Fibroblast of the aortic adventitia (primary cell): ENCODE data around the gene KLHL33. TPM values are rescaled to one million over a fixed set of nuclear protein-coding genes. Genes with fewer than 3 reads are reported as not detected.

Source experiments
- DNase-seq: peaks from one replicate; pipeline ENCODE4 v3.0.0-alpha.2; 2010; ENCODE audit warnings: low read depth
- H3K4me3 ChIP-seq: 2 replicates; pipeline ENCODE4 v1.5.1; 2011; ENCODE audit warnings: low read depth, mild to moderate bottlenecking, control low read depth, low read length, moderate library complexity
- CTCF ChIP-seq: IDR thresholded peaks from 2 replicates; pipeline ENCODE4 v1.5.1; 2011; ENCODE audit warnings: mild to moderate bottlenecking, low read length, control low read depth, inconsistent platforms; ENCODE audit not compliant: insufficient read depth
- total RNA-seq: library from RNA; depleted of rRNA; stranded (reverse); fragments of >200 nt; gene quantifications from 2 replicates; pipeline ENCODE4 v1.2.3, GENCODE V29; 2012; ENCODE audit warnings: low replicate concordance

The KLHL33 gene
- total RNA-seq, 1 donor, result 0.18 TPM

DNA sequence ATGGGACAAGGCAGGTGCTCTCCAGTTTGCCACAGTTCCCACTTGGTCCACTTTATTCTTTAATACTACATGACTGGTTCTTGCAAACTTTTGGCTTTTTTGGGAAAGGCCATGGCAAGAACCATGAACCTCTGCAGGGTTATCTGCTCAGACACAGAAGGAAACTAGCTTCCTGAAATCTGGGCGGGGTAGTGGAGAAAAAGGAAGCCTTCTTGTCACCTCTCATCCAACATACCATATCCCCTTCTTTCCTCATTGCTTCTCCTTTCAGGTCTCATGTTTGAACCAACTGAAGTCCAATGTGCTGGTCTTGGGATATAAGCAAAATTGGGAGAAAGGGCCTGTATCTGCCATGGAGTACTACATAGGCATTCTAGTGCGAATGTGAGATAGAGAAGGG lies 5.5 kb upstream of the KLHL33 start:
- TF ChIP-seq CTCF, result no peak
- DNase-seq, result no peak
- no peak overlapping the region for H3K4me3 ChIP-seq

DNA sequence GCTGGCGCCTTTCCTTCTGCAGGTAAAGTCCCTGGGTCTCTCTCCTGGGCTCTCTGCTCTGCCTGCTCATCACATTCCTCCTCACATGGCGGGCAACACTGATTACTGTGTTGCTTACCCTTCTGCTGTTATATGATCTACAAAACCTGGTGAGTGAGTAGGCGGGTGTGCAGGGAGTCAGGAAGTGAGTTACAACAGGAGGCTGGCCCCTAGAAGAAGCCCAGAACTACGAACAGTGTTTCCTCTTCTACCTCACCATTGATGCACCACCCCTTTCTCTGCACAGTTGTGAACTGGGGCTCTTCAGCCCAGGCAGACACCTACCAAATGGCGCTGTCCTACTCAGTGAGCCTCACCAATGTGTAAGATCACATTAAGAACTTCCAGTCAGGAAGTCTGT lies 4.9 kb upstream of the KLHL33 start:
- DNase-seq, result no peak
- no peak for TF ChIP-seq CTCF

DNA sequence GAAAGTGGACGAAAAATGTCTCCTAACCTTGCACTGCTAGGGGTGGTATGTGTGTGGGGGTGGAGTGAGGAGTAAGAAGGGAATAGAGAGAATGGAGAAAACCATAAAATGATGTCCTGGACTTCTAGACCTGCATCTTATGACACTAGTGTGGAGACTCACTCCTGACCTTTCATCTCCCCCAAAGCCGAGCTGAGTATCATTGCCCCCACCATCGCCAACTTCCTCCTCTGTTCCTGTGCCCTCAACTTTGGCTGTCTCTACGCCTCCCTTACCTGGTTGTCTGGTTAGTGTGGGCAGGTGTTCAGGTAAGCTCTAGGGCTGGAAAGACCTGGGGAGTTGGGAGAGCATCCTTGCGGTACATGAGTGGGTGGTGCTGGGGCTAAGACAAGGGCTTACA lies 4.5 kb upstream of the KLHL33 start:
- no peak overlapping the region for H3K4me3 ChIP-seq
- no peak for DNase-seq
- no peak for TF ChIP-seq CTCF

More for the DNA sequence above, 4.9 kb upstream of the KLHL33 start:
- H3K4me3 ChIP-seq, result no peak overlapping the region

DNA sequence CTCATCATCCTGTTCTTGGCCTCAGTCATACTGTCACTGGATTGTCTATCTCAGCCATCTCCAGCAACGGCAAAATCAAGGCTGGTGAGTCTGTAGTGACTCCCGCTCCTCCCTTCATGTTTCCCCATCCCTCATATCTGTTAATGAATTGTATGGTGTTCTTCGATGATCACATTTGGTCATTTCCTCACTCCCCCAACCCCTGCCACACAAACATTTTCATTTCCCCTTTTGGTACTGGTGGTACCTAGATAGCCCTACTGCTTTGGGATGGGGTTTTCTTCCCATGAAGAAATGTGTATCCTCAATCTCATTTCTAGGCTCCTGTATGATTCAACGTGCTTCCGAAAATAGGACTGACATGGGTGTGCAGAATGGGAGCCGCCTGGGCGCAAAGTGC lies 2.7 kb upstream of the KLHL33 start:
- DNase-seq, result no peak
- no peak for TF ChIP-seq CTCF
- no peak overlapping the region for H3K4me3 ChIP-seq

DNA sequence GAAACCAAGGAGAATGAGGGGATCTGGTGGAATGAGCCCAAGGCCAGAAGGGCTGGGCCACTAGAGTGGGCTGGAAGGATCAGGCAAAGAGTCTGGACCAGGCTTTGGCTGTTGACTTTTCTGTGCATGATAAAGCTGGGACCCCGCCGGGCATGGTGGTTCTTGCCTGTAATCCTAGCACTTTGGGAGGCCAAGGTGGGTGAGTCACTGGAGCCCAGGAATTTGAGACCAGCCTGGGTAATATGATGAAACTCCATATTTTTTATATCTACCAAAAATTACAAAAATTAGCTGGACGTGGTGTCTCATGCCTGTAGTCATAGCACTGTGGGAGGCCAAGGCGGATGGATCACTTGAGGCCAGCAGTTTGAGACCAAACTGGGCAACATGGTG lies 393 bp upstream of the KLHL33 start:
- DNase-seq, result peak; percentile 76
- no peak overlapping the region for H3K4me3 ChIP-seq
- TF ChIP-seq CTCF, result no peak

GRCh38 chr14:20434701-20435581 lies 1.0 kb downstream of the KLHL33 start:
- DNase-seq, result peak; percentile 30
- no peak for TF ChIP-seq CTCF
- no peak overlapping the region for H3K4me3 ChIP-seq
